KMS-11 (cell line): ENCODE data around the gene HSF4.

Source experiments
- H2AFZ ChIP-seq: fragments of 200-600 bp; sonication (generic); 2 replicates; pipeline ENCODE4 v1.6.1; 2016; ENCODE audit warnings: antibody characterized with exemption, mixed run types, low read depth
- H3K27ac ChIP-seq: fragments of 200-600 bp; sonication (generic); 2 replicates; pipeline ENCODE4 v1.6.1; 2016; ENCODE audit warnings: mild to moderate bottlenecking, mixed run types
- H3K27me3 ChIP-seq: fragments of 200-600 bp; sonication (generic); 2 replicates; pipeline ENCODE4 v1.6.1; 2017; ENCODE audit warnings: mild to moderate bottlenecking, low read depth, mixed run types, moderate library complexity; ENCODE audit not compliant: insufficient read depth
- H3K36me3 ChIP-seq: fragments of 200-600 bp; sonication (generic); 2 replicates; pipeline ENCODE4 v1.6.1; 2017; ENCODE audit warnings: mild to moderate bottlenecking, mixed run types; ENCODE audit not compliant: insufficient read depth
- H3K4me1 ChIP-seq: fragments of 200-600 bp; sonication (generic); 2 replicates; pipeline ENCODE4 v1.6.1; 2016; ENCODE audit warnings: mild to moderate bottlenecking, low read depth, mixed run types; ENCODE audit not compliant: poor library complexity, severe bottlenecking
- H3K4me2 ChIP-seq: fragments of 200-600 bp; sonication (generic); 2 replicates; pipeline ENCODE4 v1.7.0; 2016; ENCODE audit warnings: mild to moderate bottlenecking, mixed run types
- H3K4me3 ChIP-seq: fragments of 200-600 bp; sonication (generic); IDR thresholded peaks from 2 replicates; pipeline ENCODE4 v1.6.1; 2017; ENCODE audit warnings: low read depth, low read length, mixed read lengths; ENCODE audit not compliant: insufficient read depth
- H3K79me2 ChIP-seq: fragments of 200-600 bp; sonication (generic); 2 replicates; pipeline ENCODE4 v1.6.1; 2016; ENCODE audit warnings: low read depth, mixed run types; ENCODE audit not compliant: insufficient read depth
- H3K9ac ChIP-seq: fragments of 200-600 bp; sonication (generic); 2 replicates; pipeline ENCODE4 v1.6.1; 2016; ENCODE audit warnings: mild to moderate bottlenecking, mixed run types
- H4K20me1 ChIP-seq: fragments of 200-600 bp; sonication (generic); 2 replicates; pipeline ENCODE4 v1.6.1; 2016; ENCODE audit warnings: mild to moderate bottlenecking, mixed run types; ENCODE audit not compliant: insufficient read depth
- TF ChIP-seq, protein P1 (sequence below): fragments of 200-600 bp; sonication (generic); conservative IDR thresholded peaks from 2 replicates; pipeline ENCODE4 v1.6.1; 2017; ENCODE audit warnings: low read depth, mild to moderate bottlenecking, antibody characterized with exemption, low read length, moderate library complexity, mixed read lengths

The HSF4 gene

DNA sequence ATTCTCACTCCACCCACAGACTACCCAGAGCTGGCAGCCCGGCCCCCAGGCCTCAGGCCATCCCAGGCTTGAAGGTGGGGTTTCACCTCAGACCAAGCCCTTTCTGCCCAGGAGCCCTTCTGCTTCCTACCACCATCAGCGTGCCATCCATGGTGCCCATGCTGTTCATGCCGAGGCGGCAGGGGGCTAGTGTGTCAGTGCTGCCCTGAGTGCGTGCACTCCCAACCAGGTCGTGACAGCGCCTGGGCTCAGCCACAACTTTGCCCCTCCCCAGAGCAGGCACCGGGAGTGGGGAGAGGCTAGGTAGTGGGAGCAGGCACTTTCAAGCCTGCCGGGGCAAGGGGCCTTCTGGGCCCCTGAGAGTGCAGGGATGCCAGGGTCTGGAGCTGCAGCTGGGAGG lies 22.2 kb upstream of the HSF4 start:
- TF ChIP-seq, protein P1, sequence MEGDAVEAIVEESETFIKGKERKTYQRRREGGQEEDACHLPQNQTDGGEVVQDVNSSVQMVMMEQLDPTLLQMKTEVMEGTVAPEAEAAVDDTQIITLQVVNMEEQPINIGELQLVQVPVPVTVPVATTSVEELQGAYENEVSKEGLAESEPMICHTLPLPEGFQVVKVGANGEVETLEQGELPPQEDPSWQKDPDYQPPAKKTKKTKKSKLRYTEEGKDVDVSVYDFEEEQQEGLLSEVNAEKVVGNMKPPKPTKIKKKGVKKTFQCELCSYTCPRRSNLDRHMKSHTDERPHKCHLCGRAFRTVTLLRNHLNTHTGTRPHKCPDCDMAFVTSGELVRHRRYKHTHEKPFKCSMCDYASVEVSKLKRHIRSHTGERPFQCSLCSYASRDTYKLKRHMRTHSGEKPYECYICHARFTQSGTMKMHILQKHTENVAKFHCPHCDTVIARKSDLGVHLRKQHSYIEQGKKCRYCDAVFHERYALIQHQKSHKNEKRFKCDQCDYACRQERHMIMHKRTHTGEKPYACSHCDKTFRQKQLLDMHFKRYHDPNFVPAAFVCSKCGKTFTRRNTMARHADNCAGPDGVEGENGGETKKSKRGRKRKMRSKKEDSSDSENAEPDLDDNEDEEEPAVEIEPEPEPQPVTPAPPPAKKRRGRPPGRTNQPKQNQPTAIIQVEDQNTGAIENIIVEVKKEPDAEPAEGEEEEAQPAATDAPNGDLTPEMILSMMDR = no peak
- H3K36me3 ChIP-seq = peaks cover 4% of the 10 kb centered on the region; the same call in 1 of the 2 replicates

DNA sequence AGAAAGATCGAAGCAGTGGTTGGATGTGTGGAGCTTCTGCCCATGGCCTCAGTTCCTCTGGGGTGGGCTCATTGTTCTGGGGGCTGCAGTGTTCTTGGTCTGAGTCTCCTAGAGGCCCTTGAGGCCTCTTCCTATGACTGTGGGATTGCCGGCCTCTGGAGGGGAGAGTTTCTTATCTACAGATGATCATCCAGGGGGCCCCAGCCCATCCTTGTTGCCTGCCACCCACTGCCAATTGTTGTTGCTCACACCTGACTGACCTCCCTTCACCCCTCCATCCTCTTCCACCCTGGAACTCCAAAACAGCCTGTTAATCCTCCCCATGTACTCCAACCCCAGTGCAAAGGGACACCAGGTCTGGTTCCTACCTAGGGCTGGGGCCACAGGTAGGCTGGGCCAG lies 19.6 kb upstream of the HSF4 start:
- H3K27ac ChIP-seq = no peak overlapping the region
- no peak overlapping the region for H3K9ac ChIP-seq
- H4K20me1 ChIP-seq = no peaks in the 10 kb centered on the region
- H3K4me3 ChIP-seq = no peak overlapping the region
- TF ChIP-seq, protein P1 = no peak
- no peak overlapping the region for H3K4me2 ChIP-seq
- no peaks in the 10 kb centered on the region for H3K4me1 ChIP-seq
- H3K79me2 ChIP-seq = no peaks in the 10 kb centered on the region
- H3K36me3 ChIP-seq = peaks cover 4% of the 10 kb centered on the region; the same call in 1 of the 2 replicates
- no peak overlapping the region for H2AFZ ChIP-seq
- no peaks in the 10 kb centered on the region for H3K27me3 ChIP-seq

More for the DNA sequence above, 22.2 kb upstream of the HSF4 start:
- Histone ChIP-seq H2AFZ (no peak overlapping the region), H3K79me2 (no peaks in the 10 kb centered on the region), H3K4me3 (no peak overlapping the region), H3K9ac (no peak overlapping the region), H3K4me2 (no peak overlapping the region), H3K27me3 (no peaks in the 10 kb centered on the region), H3K4me1 (no peaks in the 10 kb centered on the region), H3K27ac (no peak overlapping the region), H4K20me1 (no peaks in the 10 kb centered on the region)

DNA sequence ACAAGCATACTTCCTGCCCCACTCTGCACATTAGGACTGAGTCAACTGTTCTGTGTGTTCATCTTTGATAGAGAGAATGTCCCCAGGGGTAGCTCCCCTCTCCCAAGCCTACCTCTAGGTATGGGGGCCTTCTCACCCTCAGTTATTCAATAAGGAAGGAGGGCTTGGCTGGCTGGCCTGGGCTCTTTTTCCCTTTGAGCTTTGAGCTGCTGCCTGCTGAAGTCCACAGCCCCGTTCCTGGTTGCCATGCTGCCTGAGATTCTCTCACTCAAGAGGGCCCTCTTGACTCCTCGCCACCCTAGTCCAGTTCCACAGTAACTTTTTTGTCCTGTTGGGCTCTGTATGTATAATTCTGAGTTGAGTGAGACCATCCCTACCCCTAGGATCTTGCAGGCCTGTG lies 18.8 kb upstream of the HSF4 start:
- Histone ChIP-seq H3K4me3 (no peak overlapping the region), H3K27me3 (no peaks in the 10 kb centered on the region), H2AFZ (no peak overlapping the region), H3K4me1 (no peaks in the 10 kb centered on the region), H4K20me1 (no peaks in the 10 kb centered on the region), H3K79me2 (no peaks in the 10 kb centered on the region), H3K4me2 (no peak overlapping the region), H3K9ac (no peak overlapping the region), H3K36me3 (peaks cover 4% of the 10 kb centered on the region; the same call in 1 of the 2 replicates), H3K27ac (no peak overlapping the region)
- TF ChIP-seq, protein P1 = no peak

DNA sequence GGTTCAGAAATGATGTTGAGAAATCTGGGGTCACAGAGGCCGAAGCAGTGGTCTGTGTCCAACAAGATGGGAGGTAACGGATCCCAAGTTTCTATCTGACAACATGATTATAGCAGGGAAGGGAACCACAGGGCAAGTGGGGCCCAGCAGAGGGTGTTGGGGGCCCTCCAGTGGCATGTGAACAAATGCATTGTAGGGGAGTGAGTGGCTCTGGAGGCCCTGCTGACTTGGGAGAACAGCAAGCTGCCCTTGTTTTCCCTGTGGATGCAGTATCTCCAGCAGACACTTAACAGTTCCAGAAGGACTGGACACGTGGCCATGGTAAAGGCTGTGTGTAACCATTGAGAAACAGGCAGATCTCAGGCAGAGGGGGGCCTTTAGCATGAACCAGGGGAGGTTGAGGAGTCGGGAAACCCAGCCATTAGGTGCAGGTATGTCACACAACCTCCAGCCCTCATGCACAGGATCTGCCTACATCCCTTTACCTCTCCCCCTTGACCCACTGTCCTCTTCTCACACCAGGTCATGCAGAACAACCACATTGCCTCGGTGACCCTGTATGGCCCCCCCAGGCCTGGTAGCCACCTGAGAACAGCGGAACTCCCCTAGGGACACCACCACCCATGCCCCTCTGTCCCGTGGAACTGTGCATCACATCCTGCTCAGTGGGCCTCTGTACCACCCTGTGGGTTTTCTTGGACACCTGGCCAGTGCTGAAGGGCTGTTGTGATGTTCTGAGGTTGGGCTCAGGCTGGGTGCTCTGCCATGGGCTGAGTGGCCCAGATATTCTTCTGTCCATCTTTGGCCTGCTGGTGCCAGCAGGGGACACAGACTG lies 17.8 kb upstream of the HSF4 start:
- H2AFZ ChIP-seq = no peak overlapping the region
- H3K27ac ChIP-seq = no peak overlapping the region
- no peak overlapping the region for H3K4me2 ChIP-seq
- no peaks in the 10 kb centered on the region for H4K20me1 ChIP-seq
- peaks cover 2% of the 10 kb centered on the region for H3K4me1 ChIP-seq
- peaks cover 4% of the 10 kb centered on the region; the same call in 1 of the 2 replicates for H3K36me3 ChIP-seq
- no peak overlapping the region for H3K4me3 ChIP-seq
- no peaks in the 10 kb centered on the region for H3K27me3 ChIP-seq
- no peak overlapping the region for H3K9ac ChIP-seq
- no peaks in the 10 kb centered on the region for H3K79me2 ChIP-seq
- TF ChIP-seq, protein P1 = no peak
